ENCODE measurements around the gene CENPV.
A peak's percentile ranks its signal among the peaks of the same experiment; 100 is the strongest.

CENPV gene

DNA sequence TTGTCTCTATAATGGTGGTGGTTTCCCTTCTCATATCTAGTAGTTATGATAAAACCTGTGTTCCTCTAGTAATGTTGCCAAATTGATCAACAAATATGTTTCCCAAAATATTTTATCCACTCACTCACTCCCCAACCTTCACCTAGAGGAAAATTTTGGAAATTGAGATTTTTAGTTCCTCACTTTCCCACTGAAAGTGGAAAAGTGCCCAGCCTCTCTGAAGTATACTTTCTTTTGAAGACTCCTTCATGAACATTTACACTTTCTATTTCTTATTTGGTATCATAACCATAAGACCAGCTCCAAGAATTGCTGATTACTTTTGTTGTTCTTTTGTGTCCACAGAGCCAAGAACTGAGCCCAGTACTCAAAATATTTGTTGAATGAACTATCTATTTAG is 5.1 kb upstream of the CENPV start:
- no peak for DNase-seq

GRCh38 chr17:16354585-16354984 is 1.3 kb upstream of the CENPV start:
- no peak for DNase-seq

GRCh38 chr17:16352667-16353316 is 477 bp downstream of the CENPV start:
- peak; percentile 92 for DNase-seq

- DNase-seq = no peak
Measured at GRCh38 chr17:16352303-16352666, 984 bp downstream of the CENPV start.

DNA sequence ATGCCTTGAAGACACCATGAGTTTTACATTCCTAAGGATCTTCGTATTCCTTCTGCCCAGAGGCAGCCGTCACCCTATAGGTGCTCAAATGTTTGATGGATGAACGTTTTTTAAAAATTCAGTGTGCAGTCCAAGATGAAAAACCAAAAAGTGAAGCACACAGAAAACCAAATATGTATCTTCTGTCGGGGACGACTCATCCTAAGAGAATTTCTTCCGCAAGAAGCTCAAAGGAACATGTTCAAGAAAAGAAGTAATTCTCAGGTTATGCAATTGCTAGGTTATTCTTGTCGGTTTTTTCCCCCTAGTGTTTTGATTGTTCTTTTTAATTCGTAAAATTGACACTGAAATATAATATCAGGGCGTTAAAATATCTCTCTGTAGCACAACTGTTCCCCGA is 1.4 kb downstream of the CENPV start:
- no peak for DNase-seq

- DNase-seq = no peak
Measured at GRCh38 chr17:16349431-16349830, 3.8 kb downstream of the CENPV start.

GRCh38 chr17:16348586-16348985 is 4.7 kb downstream of the CENPV start:
- DNase-seq = no peak

GRCh38 chr17:16346721-16347271 is 6.5 kb downstream of the CENPV start:
- no peak for DNase-seq

DNA sequence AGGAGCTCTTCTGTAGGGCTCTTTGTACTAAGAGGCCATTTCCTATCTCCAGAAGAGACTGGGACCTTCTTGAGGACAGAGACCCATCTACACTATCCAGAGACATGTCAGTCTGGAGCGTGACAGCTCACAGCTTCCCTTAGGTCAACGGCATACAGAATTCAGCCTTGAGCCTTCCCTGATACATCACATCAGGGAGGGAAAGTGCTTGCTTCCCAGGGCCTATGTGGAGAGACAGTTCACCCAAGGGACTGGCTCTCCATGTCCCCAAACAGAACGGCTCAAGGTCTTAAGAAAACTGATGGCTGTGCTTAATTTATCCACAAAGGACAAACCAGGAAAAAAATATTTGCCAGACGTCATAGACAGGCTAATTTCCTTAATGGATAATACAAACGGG is 7.7 kb downstream of the CENPV start:
- DNase-seq = no peak

GRCh38 chr17:16343569-16343968 is 9.7 kb downstream of the CENPV start:
- DNase-seq = no peak

DNA sequence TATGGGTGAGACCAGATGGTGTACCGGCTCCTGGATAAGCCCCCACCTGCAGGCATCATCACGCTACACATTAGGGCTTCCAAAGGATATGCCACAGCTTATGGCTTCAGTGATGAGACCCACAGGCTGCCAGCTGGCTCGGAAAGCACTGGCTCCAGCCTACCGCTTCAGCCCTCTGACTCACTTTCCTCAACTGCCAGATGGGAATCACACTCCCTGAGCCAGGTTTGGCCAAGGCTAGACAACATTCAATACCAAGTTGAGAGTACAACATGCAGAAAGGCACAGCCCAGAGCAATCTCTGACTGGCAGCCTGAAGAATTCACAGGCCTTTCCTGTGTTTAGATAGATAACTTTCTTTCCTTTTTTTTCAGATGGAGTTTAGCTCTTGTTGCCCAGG is 10.3 kb downstream of the CENPV start:
- no peak for DNase-seq

GRCh38 chr17:16339959-16340358 is 13.3 kb downstream of the CENPV start:
- DNase-seq = no peak

GRCh38 chr17:16339402-16339801 is 13.9 kb downstream of the CENPV start:
- DNase-seq = no peak

DNA sequence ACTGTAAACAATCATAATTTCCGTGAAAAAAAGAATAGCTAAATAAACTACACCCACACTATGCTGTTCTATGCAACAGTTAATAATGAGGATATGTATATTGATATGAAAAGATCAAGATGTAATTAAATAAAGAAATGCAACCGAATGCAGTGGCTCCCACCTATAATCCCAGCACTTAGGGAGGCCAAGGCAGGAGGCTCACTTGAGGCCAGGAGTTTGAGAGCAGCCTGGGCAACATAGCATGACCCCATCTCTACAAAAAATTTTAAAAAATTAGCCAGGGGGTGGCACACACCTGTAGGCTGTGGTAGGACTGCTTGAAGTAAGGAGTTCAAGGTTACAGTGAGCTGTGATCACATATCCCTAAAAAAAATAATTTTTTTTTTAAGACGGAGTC is 14.9 kb downstream of the CENPV start:
- DNase-seq = no peak

- DNase-seq = no peak
Measured at GRCh38 chr17:16329519-16330271, 23.6 kb downstream of the CENPV start.

GRCh38 chr17:16328997-16329396 is 24.3 kb downstream of the CENPV start:
- DNase-seq = peak; percentile 47

- no peak for DNase-seq
Measured at GRCh38 chr17:16327018-16327417, 26.3 kb downstream of the CENPV start.

- no peak for DNase-seq
Measured at GRCh38 chr17:16325964-16326363, 27.3 kb downstream of the CENPV start.

DNA sequence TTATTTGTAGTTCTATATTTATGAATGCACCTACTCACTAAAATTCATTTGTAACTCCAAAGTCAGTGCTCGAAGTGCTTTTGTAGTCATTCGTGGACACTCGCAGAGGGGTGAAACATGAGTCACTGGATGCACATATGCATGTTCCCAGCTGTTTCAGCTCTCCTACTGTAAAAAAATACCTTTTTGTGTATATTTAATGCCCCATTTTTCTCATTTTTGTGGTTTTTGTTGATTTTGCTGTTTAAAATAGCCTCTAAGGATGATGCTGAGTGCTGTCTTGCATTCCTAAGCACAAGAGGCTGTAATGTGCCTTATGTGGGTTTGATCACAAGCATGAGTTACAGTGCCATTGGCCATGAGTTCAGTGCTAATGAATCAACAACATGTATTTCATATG is 30.6 kb downstream of the CENPV start:
- no peak for DNase-seq

GRCh38 chr17:16319969-16320368 is 33.3 kb downstream of the CENPV start:
- no peak for DNase-seq

- DNase-seq = no peak
Measured at GRCh38 chr17:16314859-16315258, 38.4 kb downstream of the CENPV start.

DNA sequence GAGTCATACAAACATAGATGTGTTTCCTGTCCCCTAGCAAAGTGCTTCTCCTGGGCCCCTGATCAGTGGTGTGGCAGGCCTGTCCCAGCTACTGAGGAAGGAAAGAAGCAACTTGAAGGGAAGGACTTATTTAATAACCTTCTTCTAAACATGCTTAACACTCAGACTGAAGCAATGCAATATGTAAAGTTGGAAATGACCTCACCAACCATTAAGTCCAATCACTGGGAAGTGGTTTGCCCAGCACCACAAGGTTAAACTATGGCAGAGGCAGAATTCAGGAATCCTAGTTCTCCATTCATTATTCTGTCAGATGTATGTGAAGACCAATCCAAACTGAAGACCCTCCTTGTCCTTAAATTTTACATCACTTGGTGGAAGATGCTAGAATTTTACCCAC is 39.1 kb downstream of the CENPV start:
- DNase-seq = no peak

GRCh38 chr17:16313139-16314090 is 39.9 kb downstream of the CENPV start:
- DNase-seq = no peak
